CD14-positive monocyte (primary cell): ENCODE results near the gene C1orf50. TPM values are rescaled to one million over a fixed set of nuclear protein-coding genes. Genes with fewer than 3 reads are reported as not detected.

Experiments
- DNase-seq, 3 donors: peaks; one replicate each; pipeline ENCODE4 v3.0.0-alpha.2; 2011 to 2022
- H2AFZ ChIP-seq: 2 replicates; pipeline ENCODE4 v1.6.0; 2012; ENCODE audit warnings: mild to moderate bottlenecking, low read depth, low read length, inconsistent platforms; ENCODE audit not compliant: insufficient read depth, poor library complexity, severe bottlenecking
- H3K27ac ChIP-seq, 2 donors: 1 replicate in 1 of 2; 2 replicates in 1 of 2; pipeline ENCODE4 v1.5.1; 2012 to 2013; ENCODE audit warnings: low read length in 2 of 2, control low read depth in 1 of 2, inconsistent platforms in 1 of 2, low read depth in 1 of 2, mild to moderate bottlenecking in 1 of 2
- H3K27me3 ChIP-seq, 2 donors: one replicate each; pipeline versions ENCODE4 v1.6.0 to v1.6.1; 2011 to 2013; ENCODE audit warnings: low read length in 2 of 2; ENCODE audit not compliant: control insufficient read depth in 2 of 2, insufficient read depth in 2 of 2
- H3K36me3 ChIP-seq, 2 donors: replicated peaks in 1 of 2; 1 replicate in 1 of 2; 2 replicates in 1 of 2; pipeline versions ENCODE4 v1.5.1 to v1.6.1; 2012 to 2013; ENCODE audit warnings: low read length in 2 of 2, control low read depth in 1 of 2, inconsistent platforms in 1 of 2, mild to moderate bottlenecking in 1 of 2; ENCODE audit not compliant: insufficient read depth in 2 of 2, control insufficient read depth in 1 of 2
- H3K4me1 ChIP-seq, 2 donors: 1 replicate in 1 of 2; 2 replicates in 1 of 2; pipeline versions ENCODE4 v1.5.1 to v1.6.1; 2012 to 2013; ENCODE audit warnings: low read length in 2 of 2, control low read depth in 1 of 2, inconsistent platforms in 1 of 2, mild to moderate bottlenecking in 1 of 2, moderate library complexity in 1 of 2; ENCODE audit not compliant: insufficient read depth in 2 of 2, control insufficient read depth in 1 of 2
- H3K4me2 ChIP-seq: replicated peaks from 2 replicates; pipeline ENCODE3; 2012; ENCODE audit warnings: low read length, moderate library complexity, mild to moderate bottlenecking; ENCODE audit not compliant: poor library complexity, severe bottlenecking; ENCODE audit errors: extremely low read depth
- H3K4me3 ChIP-seq, 3 experiments: fragments of 200-600 bp in 1 of 3; sonication (generic) in 1 of 3; replicated peaks in 1 of 3; 1 replicate in 2 of 3; 2 replicates in 1 of 3; pipeline ENCODE4 v1.5.1; 2011 to 2013; ENCODE audit warnings: low read length in 3 of 3, mild to moderate bottlenecking in 3 of 3, control low read depth in 2 of 3, low read depth in 2 of 3, inconsistent platforms in 1 of 3, moderate library complexity in 1 of 3
- H3K79me2 ChIP-seq: 2 replicates; pipeline ENCODE4 v1.6.0; 2012; ENCODE audit warnings: mild to moderate bottlenecking, control low read depth, inconsistent platforms, low read length, moderate library complexity; ENCODE audit not compliant: insufficient read depth
- H3K9ac ChIP-seq: 2 replicates; pipeline ENCODE4 v1.6.0; 2017; ENCODE audit warnings: low read length, mild to moderate bottlenecking; ENCODE audit not compliant: insufficient read depth, poor library complexity, severe bottlenecking
- H3K9me3 ChIP-seq, 2 donors: replicated peaks in 1 of 2; 1 replicate in 1 of 2; 2 replicates in 1 of 2; pipeline versions ENCODE4 v1.5.1 to v1.6.1; 2012 to 2013; ENCODE audit warnings: low read length in 2 of 2, control low read depth in 1 of 2; ENCODE audit not compliant: control insufficient read depth in 1 of 2, insufficient read depth in 1 of 2
- H4K20me1 ChIP-seq: 2 replicates; pipeline ENCODE4 v1.6.0; 2012; ENCODE audit warnings: mild to moderate bottlenecking, low read length, control low read depth, moderate library complexity; ENCODE audit not compliant: insufficient read depth
- H3K27ac Mint-ChIP-seq, 7 donors: one replicate each; pipeline ENCODE4 v1.8.0; 2020; ENCODE audit warnings: mild to moderate bottlenecking in 7 of 7, mixed read lengths in 7 of 7, moderate library complexity in 6 of 7, inconsistent platforms in 2 of 7
- H3K27me3 Mint-ChIP-seq, 3 donors: one replicate each; pipeline ENCODE4 v1.8.0; 2021 to 2022; ENCODE audit warnings: low read depth in 3 of 3, mild to moderate bottlenecking in 3 of 3, mixed read lengths in 3 of 3, moderate library complexity in 3 of 3, inconsistent platforms in 1 of 3
- H3K36me3 Mint-ChIP-seq, 2 donors: one replicate each; pipeline ENCODE4 v1.8.0; 2020; ENCODE audit warnings: mixed read lengths in 2 of 2, inconsistent platforms in 1 of 2, mild to moderate bottlenecking in 1 of 2
- H3K4me1 Mint-ChIP-seq: one replicate; pipeline ENCODE4 v1.8.0; 2020; ENCODE audit warnings: mild to moderate bottlenecking, mixed read lengths
- H3K4me3 Mint-ChIP-seq, 2 donors: one replicate each; pipeline ENCODE4 v1.8.0; 2020; ENCODE audit warnings: mild to moderate bottlenecking in 2 of 2, mixed read lengths in 2 of 2, moderate library complexity in 1 of 2
- H3K9me3 Mint-ChIP-seq, 7 donors: one replicate each; pipeline ENCODE4 v1.8.0; 2020 to 2022; ENCODE audit warnings: mixed read lengths in 7 of 7, mild to moderate bottlenecking in 6 of 7, moderate library complexity in 6 of 7, inconsistent platforms in 2 of 7
- CTCF ChIP-seq: fragments of 200-600 bp; IDR thresholded peaks from one replicate; pipeline ENCODE4 v1.8.0; 2022; ENCODE audit warnings: antibody characterized with exemption, mild to moderate bottlenecking
- WGBS: methylation state at CpG from one replicate; pipeline ENCODE4 v1.1.5; 2013; ENCODE audit warnings: missing lambda C conversion rate; ENCODE audit not compliant: insufficient coverage; 5-methylcytosine and 5-hydroxymethylcytosine counted together
- intact Hi-C, 2 donors: fragments of 100-400 bp; cut with micrococcal nuclease; formaldehyde crosslinking; loops; one replicate each; pipeline versions ENCODE4 v1.15.0 to v1.15.1; 2023
- polyA plus RNA-seq, 3 donors: library from polyadenylated mRNA; depleted of rRNA in 1 of 3; unstranded in 2 of 3; stranded (reverse) in 1 of 3; fragments of 300-500 nt in 2 of 3; fragments of >200 nt in 1 of 3; fragmentation: Illumina TruSeq in 2 of 3; gene quantifications; 1 replicate in 2 of 3; 2 replicates in 1 of 3; pipeline ENCODE4 v1.2.3, GENCODE V29; 2012 to 2021

C1orf50 gene
- polyA plus RNA-seq, 3 donors = 3.7 to 9.2 (median 4.3) TPM

- Histone ChIP-seq H3K27ac (no peak overlapping the region), H3K36me3 (no peaks in the 10 kb centered on the region), H3K4me3 (no peak overlapping the region), H4K20me1 (no peaks in the 10 kb centered on the region), H3K27me3 (no peaks in the 10 kb centered on the region), H3K4me2 (no peak overlapping the region), H2AFZ (no peak overlapping the region), H3K4me1 (peaks cover 6 to 8% of the 10 kb centered on the region in 2 donors), H3K79me2 (no peaks in the 10 kb centered on the region), H3K9me3 (no peaks in the 10 kb centered on the region), H3K9ac (no peak overlapping the region)
- Mint-ChIP-seq H3K9me3 (no peaks in the 10 kb centered on the region), H3K27me3 (peaks cover 0 to 1% (median 0%) of the 10 kb centered on the region in 3 donors), H3K36me3 (peaks cover 0 to 4% of the 10 kb centered on the region in 2 donors), H3K4me1 (peaks cover 6% of the 10 kb centered on the region), H3K4me3 (no peak overlapping the region), H3K27ac (no peak overlapping the region)
- no peak for DNase-seq
- TF ChIP-seq CTCF = no peak
- WGBS = 100% methylated on average over 1 of the region's 3 CpGs
- intact Hi-C loops = no loop called here
Observed at GRCh38 chr1:42731585-42731984, 35.5 kb upstream of the C1orf50 start.

- Histone ChIP-seq H3K27ac (no peak overlapping the region), H3K9me3 (no peaks in the 10 kb centered on the region), H2AFZ (no peak overlapping the region), H3K27me3 (no peaks in the 10 kb centered on the region), H3K9ac (no peak overlapping the region), H4K20me1 (no peaks in the 10 kb centered on the region), H3K4me2 (no peak overlapping the region), H3K79me2 (no peaks in the 10 kb centered on the region), H3K4me1 (peaks cover 12 to 14% of the 10 kb centered on the region in 2 donors), H3K36me3 (no peaks in the 10 kb centered on the region), H3K4me3 (no peak overlapping the region)
- Mint-ChIP-seq H3K4me3 (no peak overlapping the region), H3K27ac (no peak overlapping the region), H3K4me1 (peaks cover 13% of the 10 kb centered on the region), H3K27me3 (peaks cover 0 to 1% (median 0%) of the 10 kb centered on the region in 3 donors), H3K9me3 (no peaks in the 10 kb centered on the region), H3K36me3 (peaks cover 0 to 5% of the 10 kb centered on the region in 2 donors)
- intact Hi-C loops = no loop called here
- DNase-seq = no peak
- whole genome bisulfite sequencing = 85% methylated on average over 7 of the region's 10 CpGs
- TF ChIP-seq CTCF = no peak
Observed at GRCh38 chr1:42732126-42732680, 34.8 kb upstream of the C1orf50 start.
